Measurements from ENCODE around the gene POFUT2. TPM values are rescaled to one million over a fixed set of nuclear protein-coding genes. Genes with fewer than 3 reads are reported as not detected.

Gene POFUT2
- total RNA-seq, 1 experiment from 2014 or later = 31.4 TPM

DNA sequence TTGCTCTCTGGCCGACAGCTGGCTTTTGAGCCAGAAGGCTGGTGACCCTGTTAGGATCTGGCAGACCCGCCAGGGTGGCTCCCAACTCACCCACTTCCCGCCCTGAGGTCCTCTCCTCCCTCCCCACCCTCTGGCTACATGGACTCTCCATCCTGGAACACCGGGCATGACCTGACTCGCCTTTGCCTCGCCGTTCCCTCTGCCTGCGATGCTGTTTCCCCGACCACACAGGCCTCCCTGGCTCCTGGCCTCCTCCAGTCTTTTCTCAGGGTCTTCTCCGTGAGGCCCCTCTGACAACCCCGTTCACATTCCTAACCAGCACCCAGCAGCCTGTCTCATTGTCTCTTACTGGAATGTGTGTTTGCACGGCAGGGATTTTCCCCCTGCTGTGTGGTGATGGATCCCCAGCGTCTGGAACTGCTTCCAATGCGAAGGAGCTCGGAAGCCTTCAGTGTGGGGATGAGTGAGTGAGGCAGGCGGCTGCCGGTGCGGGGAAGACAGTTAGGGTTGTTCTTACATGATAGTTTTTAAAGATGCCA is 46.0 kb upstream of the POFUT2 start:
- DNase-seq = no peak

DNA sequence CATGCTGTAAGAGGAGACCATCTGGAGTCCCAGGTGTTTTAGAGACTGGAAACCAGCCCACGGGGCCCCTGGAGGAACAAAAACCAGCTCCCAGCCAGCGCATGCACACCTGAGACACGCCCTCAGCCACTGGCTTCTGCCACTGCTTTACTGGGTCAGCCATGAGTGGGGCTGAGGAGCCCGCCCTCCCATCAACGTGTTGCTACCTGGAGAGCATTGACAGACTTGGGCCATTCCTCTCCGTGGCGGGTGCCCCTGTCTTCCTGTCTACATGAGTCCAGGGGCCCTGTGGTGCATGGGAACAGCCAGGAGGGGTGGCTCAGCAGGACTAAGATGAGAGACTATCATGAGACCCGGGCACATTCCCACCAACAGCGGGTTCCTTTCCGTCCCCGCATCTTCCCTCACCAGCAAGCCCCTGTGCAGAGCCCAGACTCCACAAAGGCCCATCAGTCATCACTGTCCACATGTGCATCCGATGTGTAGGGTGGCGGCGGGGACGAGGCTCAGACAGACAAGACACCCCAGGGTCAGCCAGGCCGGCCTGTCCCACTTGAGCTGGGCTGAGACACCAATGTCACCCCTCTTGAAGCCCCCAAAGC is 45.4 kb upstream of the POFUT2 start:
- H3K4me3 Mint-ChIP-seq (ENCODE audit: low read depth, unreplicated experiment) = no peak overlapping the region
- H3K9me3 Mint-ChIP-seq (ENCODE audit: low read depth, unreplicated experiment) = no peaks in the 10 kb centered on the region
- intact Hi-C loops (cut with micrococcal nuclease; ENCODE audit: unreplicated experiment) = no loop called here
- no peak overlapping the region for H3K27ac Mint-ChIP-seq (ENCODE audit: unreplicated experiment)
- H3K4me1 Mint-ChIP-seq (ENCODE audit: low read depth, unreplicated experiment) = peaks cover 15% of the 10 kb centered on the region
- TF ChIP-seq, protein P1, sequence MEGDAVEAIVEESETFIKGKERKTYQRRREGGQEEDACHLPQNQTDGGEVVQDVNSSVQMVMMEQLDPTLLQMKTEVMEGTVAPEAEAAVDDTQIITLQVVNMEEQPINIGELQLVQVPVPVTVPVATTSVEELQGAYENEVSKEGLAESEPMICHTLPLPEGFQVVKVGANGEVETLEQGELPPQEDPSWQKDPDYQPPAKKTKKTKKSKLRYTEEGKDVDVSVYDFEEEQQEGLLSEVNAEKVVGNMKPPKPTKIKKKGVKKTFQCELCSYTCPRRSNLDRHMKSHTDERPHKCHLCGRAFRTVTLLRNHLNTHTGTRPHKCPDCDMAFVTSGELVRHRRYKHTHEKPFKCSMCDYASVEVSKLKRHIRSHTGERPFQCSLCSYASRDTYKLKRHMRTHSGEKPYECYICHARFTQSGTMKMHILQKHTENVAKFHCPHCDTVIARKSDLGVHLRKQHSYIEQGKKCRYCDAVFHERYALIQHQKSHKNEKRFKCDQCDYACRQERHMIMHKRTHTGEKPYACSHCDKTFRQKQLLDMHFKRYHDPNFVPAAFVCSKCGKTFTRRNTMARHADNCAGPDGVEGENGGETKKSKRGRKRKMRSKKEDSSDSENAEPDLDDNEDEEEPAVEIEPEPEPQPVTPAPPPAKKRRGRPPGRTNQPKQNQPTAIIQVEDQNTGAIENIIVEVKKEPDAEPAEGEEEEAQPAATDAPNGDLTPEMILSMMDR (IDR thresholded peaks at IDR 0.05; ENCODE audit: unreplicated experiment) = no peak
- CTCF ChIA-PET = no interaction called here
- peaks cover 12% of the 10 kb centered on the region for H3K36me3 Mint-ChIP-seq (ENCODE audit: insufficient read depth, unreplicated experiment)
- BruUV-seq (replicated peaks) = no TSS peak
- no peak for DNase-seq
- no peaks in the 10 kb centered on the region for H3K27me3 Mint-ChIP-seq (ENCODE audit: unreplicated experiment)

More for the DNA sequence above, 46.0 kb upstream of the POFUT2 start:
- TF ChIP-seq, protein P1 (IDR thresholded peaks at IDR 0.05; ENCODE audit: unreplicated experiment) = no peak
- no peaks in the 10 kb centered on the region for H3K27me3 Mint-ChIP-seq (ENCODE audit: unreplicated experiment)
- peaks cover 12% of the 10 kb centered on the region for H3K36me3 Mint-ChIP-seq (ENCODE audit: insufficient read depth, unreplicated experiment)
- H3K4me1 Mint-ChIP-seq (ENCODE audit: low read depth, unreplicated experiment) = peaks cover 15% of the 10 kb centered on the region
- no TSS peak for BruUV-seq (replicated peaks)
- H3K27ac Mint-ChIP-seq (ENCODE audit: unreplicated experiment) = no peak overlapping the region
- CTCF ChIA-PET = interaction anchor here (1.0 kb wide), 1 partner anchor 10 kb away, joined by 5 read pairs; no protein-coding TSS in a partner anchor
- intact Hi-C loops (cut with micrococcal nuclease; ENCODE audit: unreplicated experiment) = no loop called here
- H3K4me3 Mint-ChIP-seq (ENCODE audit: low read depth, unreplicated experiment) = no peak overlapping the region
- H3K9me3 Mint-ChIP-seq (ENCODE audit: low read depth, unreplicated experiment) = no peaks in the 10 kb centered on the region

DNA sequence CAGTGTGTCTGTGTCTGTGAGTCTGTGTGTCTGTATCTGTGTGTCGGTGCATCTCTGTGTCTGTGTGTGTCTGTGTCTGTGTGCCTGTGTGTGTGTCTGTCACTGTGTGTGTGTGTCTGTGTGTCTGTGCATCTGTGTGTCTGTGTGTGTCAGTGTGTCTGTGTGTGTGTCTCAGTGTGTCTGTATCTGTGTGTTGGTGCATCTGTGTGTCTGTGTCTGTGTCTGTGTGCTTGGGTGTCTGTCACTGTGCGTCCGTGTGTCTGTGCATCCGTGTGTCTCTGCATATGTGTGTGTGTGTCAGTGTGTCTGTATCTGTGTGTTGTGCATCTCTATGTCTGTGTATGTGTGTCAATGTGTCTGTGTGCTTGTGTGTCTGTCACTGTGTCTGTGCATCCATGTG is 44.7 kb upstream of the POFUT2 start:
- intact Hi-C loops (cut with micrococcal nuclease; ENCODE audit: unreplicated experiment) = no loop called here
- TF ChIP-seq, protein P1 (IDR thresholded peaks at IDR 0.05; ENCODE audit: unreplicated experiment) = no peak
- Mint-ChIP-seq H3K36me3 (ENCODE audit: insufficient read depth, unreplicated experiment) (peaks cover 12% of the 10 kb centered on the region), H3K4me3 (ENCODE audit: low read depth, unreplicated experiment) (no peak overlapping the region), H3K27me3 (ENCODE audit: unreplicated experiment) (no peaks in the 10 kb centered on the region), H3K27ac (ENCODE audit: unreplicated experiment) (no peak overlapping the region), H3K9me3 (ENCODE audit: low read depth, unreplicated experiment) (no peaks in the 10 kb centered on the region), H3K4me1 (ENCODE audit: low read depth, unreplicated experiment) (peaks cover 16% of the 10 kb centered on the region)
- no peak for DNase-seq
- no TSS peak for BruUV-seq (replicated peaks)
- CTCF ChIA-PET = no interaction called here

DNA sequence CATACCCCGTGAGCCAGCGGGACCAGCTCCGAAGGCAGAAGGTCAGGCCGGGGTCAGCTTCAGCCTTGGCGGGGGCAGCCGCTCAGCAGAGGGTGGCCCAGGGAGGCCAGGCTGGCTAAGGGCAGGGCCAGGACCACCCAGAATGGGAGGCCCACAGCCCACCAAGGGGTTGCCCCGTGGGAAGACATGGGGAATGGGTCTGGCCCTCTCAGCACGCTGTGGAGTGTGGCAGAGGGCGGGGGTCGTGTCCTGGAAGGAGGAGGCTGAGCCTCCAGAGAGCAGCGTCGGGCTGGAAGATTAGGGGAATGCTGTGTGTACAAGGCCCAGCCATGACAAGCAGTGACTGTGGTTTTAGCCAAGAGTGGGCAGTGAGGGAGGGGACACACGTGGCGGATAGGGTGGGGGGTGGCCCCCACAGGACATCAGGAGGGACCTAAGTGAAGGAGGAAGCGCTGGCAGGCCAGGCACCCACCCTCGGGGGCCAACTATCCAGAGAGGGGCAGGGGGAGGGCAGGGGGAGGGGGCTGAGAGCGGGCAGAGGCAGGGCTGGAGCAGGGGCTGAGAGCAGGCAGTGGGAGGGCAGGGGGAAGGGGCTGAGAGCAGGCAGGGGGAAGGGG is 43.9 kb upstream of the POFUT2 start:
- no TSS peak for BruUV-seq (replicated peaks)
- no peak overlapping the region for H3K27ac Mint-ChIP-seq (ENCODE audit: unreplicated experiment)

More for the DNA sequence above, 43.9 kb upstream of the POFUT2 start:
- H3K4me3 Mint-ChIP-seq (ENCODE audit: low read depth, unreplicated experiment) = no peak overlapping the region
- H3K4me1 Mint-ChIP-seq (ENCODE audit: low read depth, unreplicated experiment) = peaks cover 22% of the 10 kb centered on the region
- TF ChIP-seq, protein P1 (IDR thresholded peaks at IDR 0.05; ENCODE audit: unreplicated experiment) = no peak
- no peak for DNase-seq
- H3K36me3 Mint-ChIP-seq (ENCODE audit: insufficient read depth, unreplicated experiment) = peaks cover 12% of the 10 kb centered on the region
- intact Hi-C loops (cut with micrococcal nuclease; ENCODE audit: unreplicated experiment) = no loop called here
- CTCF ChIA-PET = no interaction called here
- no peaks in the 10 kb centered on the region for H3K9me3 Mint-ChIP-seq (ENCODE audit: low read depth, unreplicated experiment)
- H3K27me3 Mint-ChIP-seq (ENCODE audit: unreplicated experiment) = no peaks in the 10 kb centered on the region
